Hepatocyte (in vitro differentiated cells): ENCODE results near the gene COL19A1. TPM values are rescaled to one million over a fixed set of nuclear protein-coding genes. Genes with fewer than 3 reads are reported as not detected.

Experiments used
- DNase-seq: peaks from one replicate; pipeline ENCODE4 v3.0.0-alpha.2; 2016; ENCODE audit warnings: low spot score
- H2AFZ ChIP-seq: fragments of 200-600 bp; sonication (generic); 2 replicates; pipeline ENCODE4 v1.6.0; 2016; ENCODE audit warnings: antibody characterized with exemption, mild to moderate bottlenecking
- H3K27ac ChIP-seq: fragments of 200-600 bp; sonication (generic); 2 replicates; pipeline ENCODE4 v1.5.1; 2016; ENCODE audit warnings: mild to moderate bottlenecking
- H3K27me3 ChIP-seq: fragments of 200-600 bp; sonication (generic); 2 replicates; pipeline ENCODE4 v1.6.1; 2016
- H3K36me3 ChIP-seq: fragments of 200-600 bp; sonication (generic); replicated peaks from 2 replicates; pipeline ENCODE4 v1.5.1; 2016; ENCODE audit warnings: low read depth; ENCODE audit not compliant: insufficient read depth
- H3K4me1 ChIP-seq: fragments of 200-600 bp; sonication (generic); 2 replicates; pipeline ENCODE4 v1.5.1; 2016; ENCODE audit warnings: mild to moderate bottlenecking, moderate library complexity; ENCODE audit not compliant: insufficient read depth
- H3K4me2 ChIP-seq: fragments of 200-600 bp; sonication (generic); 2 replicates; pipeline ENCODE4 v1.6.0; 2016
- H3K4me3 ChIP-seq: fragments of 200-600 bp; sonication (generic); 2 replicates; pipeline ENCODE4 v1.5.1; 2016; ENCODE audit warnings: mild to moderate bottlenecking
- H3K79me2 ChIP-seq: fragments of 200-600 bp; sonication (generic); 2 replicates; pipeline ENCODE4 v1.6.0; 2017; ENCODE audit warnings: mild to moderate bottlenecking
- H3K9me2 ChIP-seq: fragments of 200-600 bp; sonication (generic); replicated peaks from 2 replicates; pipeline ENCODE4 v1.6.0; 2017; ENCODE audit warnings: mild to moderate bottlenecking; ENCODE audit not compliant: insufficient read depth
- H3K9me3 ChIP-seq: fragments of 200-600 bp; sonication (generic); 2 replicates; pipeline ENCODE4 v1.5.1; 2016; ENCODE audit warnings: low read depth, mild to moderate bottlenecking
- H4K20me1 ChIP-seq: fragments of 200-600 bp; sonication (generic); 2 replicates; pipeline ENCODE4 v1.6.0; 2016; ENCODE audit warnings: mild to moderate bottlenecking; ENCODE audit not compliant: insufficient read depth, poor library complexity, severe bottlenecking
- EZH2 ChIP-seq: fragments of 200-600 bp; sonication (generic); IDR thresholded peaks from 2 replicates; pipeline ENCODE4 v1.6.1; 2016; ENCODE audit warnings: antibody characterized with exemption, mild to moderate bottlenecking, borderline replicate concordance
- EZH2phosphoT487 ChIP-seq: fragments of 200-600 bp; sonication (generic); IDR thresholded peaks from one replicate; pipeline ENCODE4 v1.6.1; 2018; ENCODE audit warnings: antibody characterized with exemption, mild to moderate bottlenecking, low read depth, moderate library complexity; ENCODE audit not compliant: unreplicated experiment, severe bottlenecking
- WGBS: methylation state at CpG from one replicate; pipeline ENCODE4 v1.1.6; 2016; ENCODE audit warnings: low lambda C conversion rate; ENCODE audit errors: missing lambda C conversion rate; 5-methylcytosine and 5-hydroxymethylcytosine counted together
- polyA plus RNA-seq: library from polyadenylated mRNA; unstranded; fragments of >200 nt; fragmentation: Nextera tagmentation; extraction: Ambion mirVana; gene quantifications from 2 replicates; pipeline ENCODE4 v1.2.1, GENCODE V29; 2016
- total RNA-seq: library from RNA; depleted of rRNA; stranded (reverse); fragments of >200 nt; gene quantifications from 2 replicates; pipeline ENCODE4 v1.2.3, GENCODE V29; 2014
- TF ChIP-seq, protein P1 (sequence below): fragments of 200-600 bp; sonication (generic); IDR thresholded peaks from 2 replicates; pipeline ENCODE4 v1.5.1; 2016; ENCODE audit warnings: antibody characterized with exemption, mild to moderate bottlenecking; ENCODE audit not compliant: poor library complexity

The COL19A1 gene
- total and polyA plus RNA-seq, 2 experiments from 2014 or later: 1.1 to 1.2 TPM

- TF ChIP-seq EZH2: no peak
- TF ChIP-seq EZH2phosphoT487: no peak
- TF ChIP-seq, protein P1, sequence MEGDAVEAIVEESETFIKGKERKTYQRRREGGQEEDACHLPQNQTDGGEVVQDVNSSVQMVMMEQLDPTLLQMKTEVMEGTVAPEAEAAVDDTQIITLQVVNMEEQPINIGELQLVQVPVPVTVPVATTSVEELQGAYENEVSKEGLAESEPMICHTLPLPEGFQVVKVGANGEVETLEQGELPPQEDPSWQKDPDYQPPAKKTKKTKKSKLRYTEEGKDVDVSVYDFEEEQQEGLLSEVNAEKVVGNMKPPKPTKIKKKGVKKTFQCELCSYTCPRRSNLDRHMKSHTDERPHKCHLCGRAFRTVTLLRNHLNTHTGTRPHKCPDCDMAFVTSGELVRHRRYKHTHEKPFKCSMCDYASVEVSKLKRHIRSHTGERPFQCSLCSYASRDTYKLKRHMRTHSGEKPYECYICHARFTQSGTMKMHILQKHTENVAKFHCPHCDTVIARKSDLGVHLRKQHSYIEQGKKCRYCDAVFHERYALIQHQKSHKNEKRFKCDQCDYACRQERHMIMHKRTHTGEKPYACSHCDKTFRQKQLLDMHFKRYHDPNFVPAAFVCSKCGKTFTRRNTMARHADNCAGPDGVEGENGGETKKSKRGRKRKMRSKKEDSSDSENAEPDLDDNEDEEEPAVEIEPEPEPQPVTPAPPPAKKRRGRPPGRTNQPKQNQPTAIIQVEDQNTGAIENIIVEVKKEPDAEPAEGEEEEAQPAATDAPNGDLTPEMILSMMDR: no peak
These were observed 264.5 kb downstream of the COL19A1 start for GRCh38 chr6:70130865-70131264.

GRCh38 chr6:70131528-70131927, 265.2 kb downstream of the COL19A1 start:
- no peak for DNase-seq
- Histone ChIP-seq H3K27ac (no peak overlapping the region), H3K79me2 (no peaks in the 10 kb centered on the region), H2AFZ (no peak overlapping the region), H3K4me3 (no peak overlapping the region), H3K9me3 (no peaks in the 10 kb centered on the region), H3K4me1 (no peaks in the 10 kb centered on the region), H4K20me1 (no peaks in the 10 kb centered on the region), H3K9me2 (no peaks in the 10 kb centered on the region), H3K27me3 (no peaks in the 10 kb centered on the region), H3K36me3 (no peaks in the 10 kb centered on the region), H3K4me2 (no peak overlapping the region)
- WGBS: 67% methylated on average over 2 of the region's 2 CpGs
- TF ChIP-seq EZH2: no peak
- TF ChIP-seq, protein P1: no peak
- TF ChIP-seq EZH2phosphoT487: no peak

More at GRCh38 chr6:70130865-70131264, 264.5 kb downstream of the COL19A1 start:
- Histone ChIP-seq H3K27ac (no peak overlapping the region), H2AFZ (no peak overlapping the region), H3K4me1 (no peaks in the 10 kb centered on the region), H3K4me3 (no peak overlapping the region), H3K79me2 (no peaks in the 10 kb centered on the region), H3K9me2 (no peaks in the 10 kb centered on the region), H3K36me3 (no peaks in the 10 kb centered on the region), H4K20me1 (no peaks in the 10 kb centered on the region), H3K4me2 (no peak overlapping the region), H3K27me3 (no peaks in the 10 kb centered on the region), H3K9me3 (no peaks in the 10 kb centered on the region)
- no peak for DNase-seq
- whole genome bisulfite sequencing: 89% methylated on average over 1 of the region's 1 CpG

DNA sequence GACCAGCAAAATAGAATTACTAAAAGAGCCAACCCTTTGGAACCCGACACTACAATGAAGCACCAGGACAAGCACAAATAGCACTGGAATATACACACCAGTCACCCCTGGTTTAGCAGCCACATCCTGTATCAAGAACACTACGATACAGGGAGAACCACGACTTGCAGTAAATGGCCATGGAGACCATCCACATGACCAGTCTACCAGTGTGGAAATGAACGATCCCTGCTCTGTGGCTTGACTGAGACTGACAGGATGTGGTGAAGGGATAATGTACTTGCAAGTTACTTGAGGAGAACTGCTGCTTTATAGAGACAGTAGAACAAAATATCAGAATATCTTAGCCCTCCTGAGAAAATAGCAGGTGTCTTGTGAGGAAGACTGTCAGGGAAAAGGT, 266.9 kb downstream of the COL19A1 start:
- Histone ChIP-seq H3K36me3 (no peaks in the 10 kb centered on the region), H3K9me3 (no peaks in the 10 kb centered on the region), H3K79me2 (no peaks in the 10 kb centered on the region), H3K27me3 (no peaks in the 10 kb centered on the region), H3K27ac (no peak overlapping the region), H3K4me3 (no peak overlapping the region), H4K20me1 (no peaks in the 10 kb centered on the region), H3K4me2 (no peak overlapping the region), H3K9me2 (no peaks in the 10 kb centered on the region), H2AFZ (no peak overlapping the region), H3K4me1 (no peaks in the 10 kb centered on the region)
- TF ChIP-seq EZH2: no peak
- no peak for DNase-seq
- 98% methylated on average over 4 of the region's 4 CpGs for WGBS

GRCh38 chr6:70134542-70134941, 268.2 kb downstream of the COL19A1 start:
- Histone ChIP-seq H4K20me1 (no peaks in the 10 kb centered on the region), H3K9me2 (no peaks in the 10 kb centered on the region), H3K4me1 (no peaks in the 10 kb centered on the region), H3K9me3 (no peaks in the 10 kb centered on the region), H3K36me3 (no peaks in the 10 kb centered on the region), H3K79me2 (no peaks in the 10 kb centered on the region), H2AFZ (no peak overlapping the region), H3K27me3 (no peaks in the 10 kb centered on the region), H3K4me2 (no peak overlapping the region), H3K27ac (no peak overlapping the region), H3K4me3 (no peak overlapping the region)
- WGBS: 97% methylated on average over 2 of the region's 2 CpGs
- TF ChIP-seq EZH2phosphoT487 (no peak), EZH2 (no peak)
- TF ChIP-seq, protein P1: no peak
- no peak for DNase-seq
